ENCODE measurements around the gene NUDT17. TPM values are rescaled to one million over a fixed set of nuclear protein-coding genes. Genes with fewer than 3 reads are reported as not detected.

NUDT17 gene
- total RNA-seq, 1 donor from 2014 or later, result 0.63 TPM

GRCh38 chr1:145846201-145846612, 777 bp downstream of the NUDT17 start:
- ATAC-seq (peak; percentile 58), DNase-seq (ENCODE audit: low spot score) (no peak)

- no peak for ATAC-seq
- DNase-seq (ENCODE audit: low spot score), result no peak
Observed at GRCh38 chr1:145847827-145848226, 2.4 kb downstream of the NUDT17 start.

GRCh38 chr1:145849356-145850160, 4.1 kb downstream of the NUDT17 start:
- ATAC-seq (no peak), DNase-seq (ENCODE audit: low spot score) (no peak)

GRCh38 chr1:145855426-145855948, 10.1 kb downstream of the NUDT17 start:
- ATAC-seq, result no peak

GRCh38 chr1:145857170-145857569, 11.7 kb downstream of the NUDT17 start:
- DNase-seq (ENCODE audit: low spot score) (no peak), ATAC-seq (no peak)

More at GRCh38 chr1:145855426-145855948, 10.1 kb downstream of the NUDT17 start:
- no peak for DNase-seq (ENCODE audit: low spot score)

GRCh38 chr1:145858238-145858900, 12.9 kb downstream of the NUDT17 start:
- ATAC-seq, result peak; percentile 25
- no peak for DNase-seq (ENCODE audit: low spot score)

- peak; percentile 96 for DNase-seq (ENCODE audit: low spot score)
- ATAC-seq, result peak; percentile 90
Observed at GRCh38 chr1:145858901-145859490, 13.6 kb downstream of the NUDT17 start, which contains the start of gene PIAS3. TSS of gene PIAS3 (minus strand) at chr1:145859081. CDS start at chr1:145858990, 91 bp downstream.

- DNase-seq (ENCODE audit: low spot score) (peak; percentile 93), ATAC-seq (peak; percentile 88)
Observed at GRCh38 chr1:145859491-145860023, 14.1 kb downstream of the NUDT17 start.

GRCh38 chr1:145863282-145864018, 18.0 kb downstream of the NUDT17 start:
- DNase-seq (ENCODE audit: low spot score) (no peak), ATAC-seq (no peak)

- DNase-seq (ENCODE audit: low spot score), result no peak
- no peak for ATAC-seq
Observed at GRCh38 chr1:145868232-145868631, 22.8 kb downstream of the NUDT17 start.

- DNase-seq (ENCODE audit: low spot score) (peak; percentile 82), ATAC-seq (peak; percentile 94)
Observed at GRCh38 chr1:145871994-145872924, 26.8 kb downstream of the NUDT17 start.

- no peak for ATAC-seq
- DNase-seq (ENCODE audit: low spot score), result no peak
Observed at GRCh38 chr1:145874646-145875045, 29.2 kb downstream of the NUDT17 start.

GRCh38 chr1:145877923-145878486, 32.6 kb downstream of the NUDT17 start:
- no peak for DNase-seq (ENCODE audit: low spot score)
- ATAC-seq, result no peak

GRCh38 chr1:145878724-145879123, 33.3 kb downstream of the NUDT17 start:
- ATAC-seq, result no peak
- no peak for DNase-seq (ENCODE audit: low spot score)

- ATAC-seq (no peak), DNase-seq (ENCODE audit: low spot score) (no peak)
Observed at GRCh38 chr1:145879775-145880174, 34.3 kb downstream of the NUDT17 start.

- DNase-seq (ENCODE audit: low spot score), result no peak
- no peak for ATAC-seq
Observed at GRCh38 chr1:145884675-145885074, 39.2 kb downstream of the NUDT17 start.

GRCh38 chr1:145885738-145886287, 40.4 kb downstream of the NUDT17 start, which contains the start of gene ANKRD35:
TSS of gene ANKRD35 (minus strand) at chr1:145885866. CDS start at chr1:145885758, 108 bp downstream.
- DNase-seq (ENCODE audit: low spot score) (peak; percentile 84), ATAC-seq (peak; percentile 93)

- ATAC-seq (peak; percentile 7), DNase-seq (ENCODE audit: low spot score) (no peak)
Observed at GRCh38 chr1:145886390-145886789, 41.0 kb downstream of the NUDT17 start.

GRCh38 chr1:145886816-145887215, 41.4 kb downstream of the NUDT17 start:
- no peak for ATAC-seq
- DNase-seq (ENCODE audit: low spot score), result no peak
